Subcutaneous adipose tissue (tissue), 4 donors: Measurements from ENCODE around the gene MZF1. TPM values are rescaled to one million over a fixed set of nuclear protein-coding genes. Genes with fewer than 3 reads are reported as not detected.

Experiments used
- total RNA-seq, 4 donors: library from RNA; depleted of rRNA; stranded (reverse); fragments of >200 nt; gene quantifications; one replicate each; pipeline ENCODE4 v1.1.0, GENCODE V29; 2016
- TF ChIP-seq, protein P1 (sequence below): fragments of 450-650 bp; IDR thresholded peaks from one replicate; pipeline ENCODE4 v1.5.1; 2016; ENCODE audit warnings: low read depth, mild to moderate bottlenecking, control low read depth, antibody characterized with exemption, moderate library complexity

MZF1 gene
- total RNA-seq, 4 donors from 2014 or later: 12.9 to 24.1 (median 17.2) TPM

DNA sequence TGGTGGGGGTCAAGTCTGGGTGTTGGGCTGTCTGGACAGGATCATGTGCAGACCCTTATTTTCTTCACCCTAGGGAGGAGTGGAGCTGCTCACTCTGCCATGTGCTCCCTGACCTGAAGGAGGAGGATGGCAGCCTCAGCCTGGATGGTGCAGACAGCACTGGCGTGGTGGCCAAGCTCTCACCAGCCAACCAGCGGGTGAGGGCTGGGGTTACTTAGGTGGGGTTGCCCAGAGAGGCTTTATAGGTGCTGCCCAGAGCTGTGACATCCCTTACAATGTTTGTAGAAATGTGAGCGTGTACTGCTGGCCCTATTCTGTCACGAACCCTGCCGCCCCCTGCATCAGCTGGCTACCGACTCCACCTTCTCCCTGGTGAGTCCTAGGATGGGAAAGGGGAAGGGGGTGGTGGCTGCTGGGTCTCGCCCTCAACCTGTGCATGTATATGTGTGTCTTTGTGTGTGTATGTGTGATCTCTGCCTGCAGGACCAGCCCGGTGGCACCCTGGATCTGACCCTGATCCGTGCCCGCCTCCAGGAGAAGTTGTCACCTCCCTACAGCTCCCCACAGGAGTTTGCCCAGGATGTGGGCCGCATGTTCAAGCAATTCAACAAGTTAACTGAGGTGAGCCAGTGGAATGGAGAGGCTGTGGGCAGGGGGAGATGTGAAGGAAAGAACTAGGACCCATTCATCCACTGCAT lies 23.3 kb downstream of the MZF1 start:
- TF ChIP-seq, protein P1, sequence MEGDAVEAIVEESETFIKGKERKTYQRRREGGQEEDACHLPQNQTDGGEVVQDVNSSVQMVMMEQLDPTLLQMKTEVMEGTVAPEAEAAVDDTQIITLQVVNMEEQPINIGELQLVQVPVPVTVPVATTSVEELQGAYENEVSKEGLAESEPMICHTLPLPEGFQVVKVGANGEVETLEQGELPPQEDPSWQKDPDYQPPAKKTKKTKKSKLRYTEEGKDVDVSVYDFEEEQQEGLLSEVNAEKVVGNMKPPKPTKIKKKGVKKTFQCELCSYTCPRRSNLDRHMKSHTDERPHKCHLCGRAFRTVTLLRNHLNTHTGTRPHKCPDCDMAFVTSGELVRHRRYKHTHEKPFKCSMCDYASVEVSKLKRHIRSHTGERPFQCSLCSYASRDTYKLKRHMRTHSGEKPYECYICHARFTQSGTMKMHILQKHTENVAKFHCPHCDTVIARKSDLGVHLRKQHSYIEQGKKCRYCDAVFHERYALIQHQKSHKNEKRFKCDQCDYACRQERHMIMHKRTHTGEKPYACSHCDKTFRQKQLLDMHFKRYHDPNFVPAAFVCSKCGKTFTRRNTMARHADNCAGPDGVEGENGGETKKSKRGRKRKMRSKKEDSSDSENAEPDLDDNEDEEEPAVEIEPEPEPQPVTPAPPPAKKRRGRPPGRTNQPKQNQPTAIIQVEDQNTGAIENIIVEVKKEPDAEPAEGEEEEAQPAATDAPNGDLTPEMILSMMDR: no peak

DNA sequence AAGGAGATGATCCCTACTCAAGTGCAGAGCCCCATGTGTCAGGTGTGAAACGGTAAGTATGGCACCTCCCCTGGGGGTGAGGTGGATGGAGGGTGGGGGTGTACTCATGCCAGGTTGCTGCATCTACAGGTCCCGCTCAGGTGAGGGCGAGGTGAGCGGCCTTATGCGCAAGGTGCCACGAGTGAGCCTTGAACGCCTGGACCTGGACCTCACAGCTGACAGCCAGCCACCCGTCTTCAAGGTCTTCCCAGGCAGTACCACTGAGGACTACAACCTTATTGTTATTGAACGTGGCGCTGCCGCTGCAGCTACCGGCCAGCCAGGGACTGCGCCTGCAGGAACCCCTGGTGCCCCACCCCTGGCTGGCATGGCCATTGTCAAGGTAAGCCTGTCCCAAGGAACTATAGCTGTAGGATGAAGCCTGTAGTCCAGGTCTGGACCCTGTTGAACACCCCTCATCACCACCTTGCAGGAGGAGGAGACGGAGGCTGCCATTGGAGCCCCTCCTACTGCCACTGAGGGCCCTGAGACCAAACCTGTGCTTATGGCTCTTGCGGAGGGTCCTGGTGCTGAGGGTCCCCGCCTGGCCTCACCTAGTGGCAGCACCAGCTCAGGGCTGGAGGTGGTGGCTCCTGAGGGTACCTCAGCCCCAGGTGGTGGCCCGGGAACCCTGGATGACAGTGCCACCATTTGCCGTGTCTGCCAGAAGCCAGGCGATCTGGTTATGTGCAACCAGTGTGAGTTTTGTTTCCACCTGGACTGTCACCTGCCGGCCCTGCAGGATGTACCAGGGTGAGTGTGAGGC lies 24.1 kb downstream of the MZF1 start:
- TF ChIP-seq, protein P1: no peak

GRCh38 chr19:58547323-58548312 lies 25.5 kb downstream of the MZF1 start:
- TF ChIP-seq, protein P1: no peak

GRCh38 chr19:58546019-58546530 lies 27.1 kb downstream of the MZF1 start:
- TF ChIP-seq, protein P1: no peak

- TF ChIP-seq, protein P1: no peak
These were observed 27.7 kb downstream of the MZF1 start for GRCh38 chr19:58545286-58546018.

DNA sequence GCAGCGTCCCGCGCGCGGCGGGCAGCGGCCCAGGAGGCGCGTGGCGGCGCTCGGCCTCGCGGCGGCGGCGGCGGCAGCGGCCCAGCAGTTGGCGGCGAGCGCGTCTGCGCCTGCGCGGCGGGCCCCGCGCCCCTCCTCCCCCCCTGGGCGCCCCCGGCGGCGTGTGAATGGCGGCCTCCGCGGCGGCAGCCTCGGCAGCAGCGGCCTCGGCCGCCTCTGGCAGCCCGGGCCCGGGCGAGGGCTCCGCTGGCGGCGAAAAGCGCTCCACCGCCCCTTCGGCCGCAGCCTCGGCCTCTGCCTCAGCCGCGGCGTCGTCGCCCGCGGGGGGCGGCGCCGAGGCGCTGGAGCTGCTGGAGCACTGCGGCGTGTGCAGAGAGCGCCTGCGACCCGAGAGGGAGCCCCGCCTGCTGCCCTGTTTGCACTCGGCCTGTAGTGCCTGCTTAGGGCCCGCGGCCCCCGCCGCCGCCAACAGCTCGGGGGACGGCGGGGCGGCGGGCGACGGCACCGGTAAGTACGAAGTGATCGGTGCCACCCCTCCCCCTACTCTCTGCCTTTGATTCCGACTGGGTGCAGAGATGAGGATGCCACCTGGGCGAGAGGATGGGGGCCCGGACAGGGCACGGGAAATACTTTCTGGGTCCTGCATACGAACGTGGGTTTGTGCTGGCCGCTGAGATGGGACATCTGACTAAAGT lies 28.4 kb downstream of the MZF1 start:
- TF ChIP-seq, protein P1: no peak
